Measurements from ENCODE around the gene E2F4.

DNA sequence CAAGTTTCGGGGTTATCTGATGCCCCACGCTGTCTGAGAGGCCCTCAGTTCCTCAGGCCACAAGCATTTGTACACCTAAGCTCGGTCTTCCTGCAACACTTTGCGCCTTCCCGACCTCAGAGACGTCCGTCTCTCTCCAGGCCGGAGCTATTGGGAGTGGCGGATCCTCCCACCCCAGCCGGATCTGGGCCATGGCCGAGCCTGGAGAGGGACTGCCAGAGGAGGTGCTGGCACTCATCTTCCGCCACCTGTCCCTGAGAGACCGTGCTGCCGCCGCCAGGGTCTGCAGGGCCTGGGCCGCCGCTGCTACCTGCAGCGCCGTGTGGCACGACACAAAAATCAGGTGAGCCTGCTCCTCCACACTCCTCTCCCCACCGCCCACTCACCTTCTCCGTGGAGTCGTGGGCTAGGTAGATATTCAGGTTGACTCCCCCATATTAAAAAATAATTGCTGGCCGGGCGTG, 30.3 kb upstream of the E2F4 start:
- TF ChIP-seq, protein P1, sequence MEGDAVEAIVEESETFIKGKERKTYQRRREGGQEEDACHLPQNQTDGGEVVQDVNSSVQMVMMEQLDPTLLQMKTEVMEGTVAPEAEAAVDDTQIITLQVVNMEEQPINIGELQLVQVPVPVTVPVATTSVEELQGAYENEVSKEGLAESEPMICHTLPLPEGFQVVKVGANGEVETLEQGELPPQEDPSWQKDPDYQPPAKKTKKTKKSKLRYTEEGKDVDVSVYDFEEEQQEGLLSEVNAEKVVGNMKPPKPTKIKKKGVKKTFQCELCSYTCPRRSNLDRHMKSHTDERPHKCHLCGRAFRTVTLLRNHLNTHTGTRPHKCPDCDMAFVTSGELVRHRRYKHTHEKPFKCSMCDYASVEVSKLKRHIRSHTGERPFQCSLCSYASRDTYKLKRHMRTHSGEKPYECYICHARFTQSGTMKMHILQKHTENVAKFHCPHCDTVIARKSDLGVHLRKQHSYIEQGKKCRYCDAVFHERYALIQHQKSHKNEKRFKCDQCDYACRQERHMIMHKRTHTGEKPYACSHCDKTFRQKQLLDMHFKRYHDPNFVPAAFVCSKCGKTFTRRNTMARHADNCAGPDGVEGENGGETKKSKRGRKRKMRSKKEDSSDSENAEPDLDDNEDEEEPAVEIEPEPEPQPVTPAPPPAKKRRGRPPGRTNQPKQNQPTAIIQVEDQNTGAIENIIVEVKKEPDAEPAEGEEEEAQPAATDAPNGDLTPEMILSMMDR (conservative IDR thresholded peaks at IDR 0.05 in 1 of 2, IDR thresholded peaks at IDR 0.05 in 1 of 2; ENCODE audit: low read depth in 1 of 2, low read length in 2 of 2), result no peak
- TF ChIP-seq EZH2 (IDR thresholded peaks at IDR 0.05; ENCODE audit: low read length, missing control alignments), result no peak
